ENCODE results near the gene RSRC1.
"Not testable (repeated sequence)": the region's sequence is repeated elsewhere in the genome, so short reads cannot be mapped to it uniquely, and the experiment has no call there.

RSRC1 gene

DNA sequence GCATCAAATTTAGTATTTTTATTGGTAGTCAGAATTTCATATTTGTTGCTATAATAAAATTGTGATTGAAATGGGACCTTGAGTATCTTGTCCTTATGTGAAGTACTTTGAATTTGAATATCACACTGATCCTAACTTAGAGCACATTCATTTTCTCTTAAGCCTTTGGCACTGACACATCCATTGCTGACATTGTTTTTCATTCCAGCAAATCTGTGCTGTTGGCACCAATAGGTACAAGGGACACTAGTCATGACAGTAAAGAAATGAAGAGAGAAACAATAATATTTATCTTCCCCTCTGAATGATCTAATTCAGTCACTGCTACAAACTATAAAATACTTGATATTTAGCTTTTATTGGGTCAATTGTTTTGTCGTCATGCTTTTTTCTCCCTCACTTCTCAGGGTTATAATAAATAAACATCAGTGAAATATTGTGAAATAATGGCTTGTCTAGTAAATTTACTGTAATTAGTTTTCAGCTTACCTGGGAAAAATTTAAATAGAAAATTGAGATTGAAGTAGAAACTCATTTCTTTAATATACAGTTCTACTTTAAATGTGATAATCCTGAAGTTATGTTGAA is 294.3 kb downstream of the RSRC1 start:
- no peak for DNase-seq (ENCODE audit: low read depth)

DNA sequence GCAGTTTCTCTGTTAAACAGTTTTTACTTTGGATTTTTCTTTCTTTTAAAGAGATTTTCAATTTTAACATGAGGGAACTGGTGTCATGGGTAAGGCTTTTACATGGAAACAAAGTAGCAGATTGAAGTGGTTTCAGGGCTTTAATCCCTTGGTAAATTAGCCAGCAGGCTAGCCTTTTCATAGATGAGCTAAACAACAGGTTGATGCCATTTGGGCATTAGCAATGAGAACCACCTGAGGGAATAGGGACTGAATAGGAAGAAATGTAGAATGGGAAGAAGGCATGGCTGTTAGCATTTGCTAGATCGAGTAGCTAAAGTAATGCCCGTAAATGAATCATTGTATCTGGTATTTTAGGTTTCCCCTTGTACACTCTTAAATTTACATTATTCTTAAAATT is 295.6 kb downstream of the RSRC1 start:
- DNase-seq (ENCODE audit: low read depth): no peak

- DNase-seq (ENCODE audit: low read depth): no peak
These were observed 298.1 kb downstream of the RSRC1 start for GRCh38 chr3:158407844-158408517.

- not testable (repeated sequence) for DNase-seq (ENCODE audit: low read depth)
These were observed 298.6 kb downstream of the RSRC1 start for GRCh38 chr3:158408518-158408897.

DNA sequence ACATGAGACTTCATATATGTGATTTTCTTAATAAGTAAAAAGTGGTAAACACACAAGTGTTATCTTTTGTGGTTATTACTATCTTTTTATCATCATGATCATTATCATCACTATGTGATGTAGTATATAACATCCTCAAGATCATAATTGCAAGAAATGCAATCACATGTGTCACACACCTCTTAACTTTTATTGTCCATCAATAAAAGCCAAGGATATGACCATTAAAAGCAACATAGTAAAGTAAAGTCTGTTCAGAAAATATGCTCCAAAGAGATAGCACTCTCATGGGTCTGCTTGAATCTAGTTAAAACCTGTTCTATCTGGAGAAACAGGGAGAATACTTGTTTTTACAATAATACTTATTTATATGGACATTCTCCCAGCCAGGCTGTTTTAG is 308.1 kb downstream of the RSRC1 start:
- DNase-seq (ENCODE audit: low read depth): no peak

DNA sequence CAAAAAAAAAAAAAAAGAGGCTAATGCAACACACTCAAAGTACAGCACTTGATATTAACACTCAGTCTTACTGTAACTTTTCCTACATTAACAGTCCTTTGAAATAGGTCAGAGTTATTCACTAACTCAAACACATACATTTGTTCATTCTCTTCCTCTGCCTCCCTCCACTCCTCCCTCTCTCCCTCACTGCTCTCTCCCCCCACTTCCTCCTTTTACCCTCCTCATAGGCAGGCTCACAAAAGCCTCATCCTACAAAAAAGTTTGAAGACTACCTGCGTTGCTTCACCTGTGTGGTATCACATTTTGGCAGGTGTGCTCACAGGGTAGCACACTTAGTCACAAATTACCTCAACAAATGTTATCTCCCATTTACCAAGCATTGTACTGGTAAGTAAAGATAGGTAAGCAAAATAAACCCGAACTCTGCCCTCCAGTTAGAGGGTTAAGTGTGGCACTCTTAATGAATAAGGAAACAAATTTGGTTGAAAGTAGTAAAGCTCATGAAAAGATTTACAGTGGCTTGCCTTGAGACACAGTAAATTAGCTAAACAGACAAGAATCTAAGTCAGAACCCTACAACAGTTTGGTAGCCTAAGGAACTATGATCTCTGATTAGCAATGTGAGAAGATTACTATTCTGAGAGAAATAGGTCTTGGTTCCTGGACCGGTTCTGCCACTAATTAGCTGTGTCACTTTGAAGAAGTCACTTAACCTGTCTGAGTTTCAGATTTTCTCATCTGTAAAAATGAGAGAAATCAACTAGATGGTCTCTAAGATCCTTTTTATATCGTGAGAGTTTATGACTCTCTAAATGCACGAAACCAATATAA is 310.1 kb downstream of the RSRC1 start:
- DNase-seq (ENCODE audit: low read depth): no peak

DNA sequence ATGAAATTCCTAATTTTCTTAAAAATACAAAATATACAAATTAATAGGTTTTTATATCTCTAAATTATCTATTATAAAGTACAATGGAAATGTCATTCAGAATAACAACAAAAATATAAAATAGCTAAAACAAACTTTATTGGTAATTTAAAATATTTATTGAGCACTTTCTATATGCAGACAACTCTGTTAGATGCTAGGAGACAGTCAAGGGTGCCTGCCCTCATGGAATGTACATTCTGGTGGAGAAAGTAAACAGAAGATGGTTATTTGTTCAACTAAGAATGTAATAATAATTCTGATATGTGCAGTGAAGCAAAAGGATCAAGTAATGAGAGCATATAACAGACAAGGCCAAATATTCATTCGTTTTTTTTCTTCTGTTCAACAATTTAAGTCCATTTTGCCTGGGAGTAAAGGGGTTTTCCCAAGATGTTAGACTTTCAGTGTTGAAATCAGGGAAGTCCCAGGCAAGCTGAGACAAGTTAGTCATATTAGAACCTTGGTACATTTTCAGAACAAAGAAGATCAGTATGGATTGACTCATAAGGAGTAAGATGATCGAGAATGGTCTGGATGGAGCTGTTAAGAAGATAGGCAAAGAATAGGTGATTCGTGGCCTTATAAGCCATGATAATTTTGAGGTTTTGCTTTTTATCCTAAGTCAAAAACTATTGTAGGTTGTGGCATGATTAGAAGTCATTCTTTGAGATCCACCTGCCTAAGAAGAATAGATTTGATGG is 310.9 kb downstream of the RSRC1 start:
- DNase-seq (ENCODE audit: low read depth): no peak

- no peak for DNase-seq (ENCODE audit: low read depth)
These were observed 320.6 kb downstream of the RSRC1 start for GRCh38 chr3:158430448-158430847.

DNA sequence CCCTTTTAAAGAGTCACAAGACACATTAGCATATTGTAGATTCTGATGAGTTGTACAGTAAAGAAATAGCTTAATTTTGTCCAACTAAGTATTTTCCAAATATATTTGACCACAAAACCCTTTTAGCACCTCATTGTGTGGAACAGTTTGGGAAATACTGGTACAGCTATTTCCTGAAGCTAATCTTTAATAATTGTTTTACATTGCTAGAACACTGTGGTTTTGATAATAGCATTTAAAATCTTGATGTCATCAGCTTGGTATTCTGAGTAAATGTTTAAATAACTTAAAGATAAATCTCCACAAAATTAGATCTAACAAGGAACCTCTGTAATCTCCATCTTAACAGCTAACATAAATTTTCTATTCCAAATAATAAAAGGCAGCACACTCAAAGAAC is 321.1 kb downstream of the RSRC1 start:
- no peak for DNase-seq (ENCODE audit: low read depth)

GRCh38 chr3:158431829-158432228 is 321.9 kb downstream of the RSRC1 start:
- no peak for DNase-seq (ENCODE audit: low read depth)

- peak; percentile 12 for DNase-seq (ENCODE audit: low read depth)
These were observed 324.6 kb downstream of the RSRC1 start for GRCh38 chr3:158434412-158435038.

GRCh38 chr3:158443632-158444031 is 333.7 kb downstream of the RSRC1 start:
- no peak for DNase-seq (ENCODE audit: low read depth)

DNA sequence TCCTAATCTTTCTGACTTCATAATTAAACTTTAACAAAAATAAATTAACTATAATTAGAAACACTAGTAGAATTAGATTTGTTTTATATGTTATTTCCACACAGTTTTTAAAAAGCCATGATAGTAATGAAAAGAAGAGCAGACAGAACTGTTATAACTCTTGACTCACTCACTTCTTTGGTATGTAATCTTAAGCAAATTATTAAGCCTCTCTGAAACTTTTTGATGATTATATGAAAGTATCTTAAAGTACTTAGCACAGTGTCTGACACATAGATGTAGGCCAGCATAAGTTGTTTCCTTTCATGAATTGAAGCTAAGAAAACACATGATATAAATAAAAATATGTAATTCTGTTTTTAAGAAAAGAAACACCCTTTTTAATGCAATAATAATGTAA is 337.5 kb downstream of the RSRC1 start:
- no peak for DNase-seq (ENCODE audit: low read depth)

DNA sequence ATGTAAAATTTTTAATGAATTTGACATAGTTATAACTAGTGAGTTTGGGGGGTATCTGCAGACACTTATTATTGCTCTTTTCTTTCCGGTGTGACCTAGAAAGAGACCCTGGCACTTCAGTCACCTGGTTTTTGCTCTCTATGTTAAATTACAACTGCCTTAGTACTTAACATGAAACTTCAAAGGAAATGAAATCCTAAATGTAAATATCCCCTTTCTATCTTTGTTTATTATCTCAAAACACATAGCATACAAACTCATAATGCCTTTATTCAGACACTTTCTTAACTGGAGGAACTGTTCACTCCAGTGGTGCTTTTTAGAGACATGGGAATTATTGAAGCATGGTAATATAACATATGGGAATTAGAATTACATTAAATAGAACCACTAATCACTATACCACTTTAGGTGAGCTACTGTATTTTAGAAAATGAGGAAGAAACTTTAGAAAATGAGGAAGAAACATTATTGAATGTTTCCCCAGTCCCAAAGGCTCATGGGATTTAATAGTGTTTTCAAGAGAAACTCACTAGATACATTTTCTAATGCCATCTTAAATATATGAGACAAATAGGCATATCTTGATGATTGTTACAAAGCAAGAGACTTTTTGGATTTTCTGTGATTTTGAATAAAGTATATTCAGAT is 341.6 kb downstream of the RSRC1 start:
- no peak for DNase-seq (ENCODE audit: low read depth)

- no peak for DNase-seq (ENCODE audit: low read depth)
These were observed 342.4 kb downstream of the RSRC1 start for GRCh38 chr3:158452334-158452733.

GRCh38 chr3:158453004-158453403 is 343.1 kb downstream of the RSRC1 start:
- DNase-seq (ENCODE audit: low read depth): no peak

DNA sequence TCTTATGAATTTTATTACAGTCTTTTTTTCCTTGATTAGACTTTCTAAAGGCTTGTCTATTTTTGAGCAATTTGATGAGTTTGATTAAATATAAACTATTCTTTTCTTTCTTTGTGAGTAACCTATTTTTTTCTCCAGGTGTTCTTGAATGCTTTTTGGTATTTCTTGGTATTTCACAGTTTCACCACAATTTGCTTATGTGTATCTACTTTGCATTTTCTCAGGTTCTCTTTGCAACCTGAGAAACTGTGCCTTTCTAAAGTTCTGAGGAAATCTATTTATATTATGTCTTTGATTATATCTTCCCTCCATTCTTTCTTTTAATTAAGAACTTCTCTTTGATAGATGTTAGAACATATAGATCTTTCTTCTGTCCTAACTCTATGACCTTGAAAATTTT is 344.0 kb downstream of the RSRC1 start:
- DNase-seq (ENCODE audit: low read depth): no peak

DNA sequence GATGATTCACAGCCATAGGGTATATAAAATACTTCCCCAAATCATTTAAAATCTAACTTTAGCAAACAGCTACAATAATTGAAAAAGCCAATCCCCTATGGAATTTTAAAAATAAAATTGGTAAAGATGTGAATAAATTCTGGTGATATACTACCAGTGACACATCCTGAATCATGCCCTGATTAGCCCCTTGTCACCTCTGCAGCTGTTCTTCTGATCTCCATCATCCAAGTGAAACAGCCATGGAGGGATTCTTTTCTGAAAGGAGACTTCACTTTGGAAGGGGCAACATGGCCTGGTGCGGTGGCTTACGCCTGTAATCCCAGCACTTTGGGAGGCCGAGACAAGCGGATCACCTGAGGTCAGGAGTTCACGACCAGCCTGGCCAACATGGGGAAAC is 345.5 kb downstream of the RSRC1 start:
- no peak for DNase-seq (ENCODE audit: low read depth)

DNA sequence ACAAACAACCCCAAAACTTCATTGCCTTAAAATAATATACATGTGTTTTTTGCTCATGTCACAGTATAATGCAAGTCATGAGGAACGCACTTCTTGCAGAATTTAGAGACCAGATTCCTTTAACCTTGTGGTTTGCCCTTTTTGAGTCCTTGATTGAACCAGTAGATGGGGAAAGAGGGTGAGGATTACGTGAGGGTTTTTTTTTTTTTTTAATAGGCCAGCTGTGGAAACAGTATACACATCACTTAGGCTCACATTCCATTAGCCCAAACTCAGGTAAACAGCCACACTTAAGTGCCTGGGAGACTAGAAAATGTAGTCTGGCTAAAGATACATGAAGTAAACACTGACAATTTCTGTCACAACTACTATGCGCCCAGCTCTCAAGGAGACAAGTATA is 346.2 kb downstream of the RSRC1 start:
- no peak for DNase-seq (ENCODE audit: low read depth)

GRCh38 chr3:158458464-158458863 is 348.6 kb downstream of the RSRC1 start:
- no peak for DNase-seq (ENCODE audit: low read depth)

GRCh38 chr3:158460926-158461325 is 351.0 kb downstream of the RSRC1 start:
- DNase-seq (ENCODE audit: low read depth): no peak

DNA sequence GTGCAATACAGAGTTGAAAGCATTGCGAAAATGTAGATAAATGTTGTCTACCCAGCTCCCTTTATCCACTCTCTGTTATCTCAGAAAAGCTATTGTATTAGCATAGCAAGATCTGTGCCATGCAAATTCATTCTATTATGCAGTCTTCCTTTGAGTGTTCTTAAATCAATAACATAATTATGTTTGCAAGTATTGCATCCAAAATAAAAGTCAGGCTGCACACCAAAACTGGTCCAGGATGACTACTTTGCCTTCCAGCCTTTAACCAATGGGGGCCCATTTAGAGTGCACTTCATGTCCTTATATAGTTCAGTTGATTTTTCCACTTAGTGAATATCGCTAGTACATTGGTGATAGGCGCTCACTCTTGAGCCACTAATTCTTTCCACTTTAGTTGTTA is 353.7 kb downstream of the RSRC1 start:
- DNase-seq (ENCODE audit: low read depth): no peak

All from HS-27A (cell line).